Measurements from ENCODE around the gene EFCAB8. TPM values are rescaled to one million over a fixed set of nuclear protein-coding genes. Genes with fewer than 3 reads are reported as not detected.
"Not testable (repeated sequence)": the region's sequence is repeated elsewhere in the genome, so short reads cannot be mapped to it uniquely, and the experiment has no call there.

The EFCAB8 gene
- total RNA-seq, 2 experiments from 2014 or later, result 0.94 to 1.2 TPM

DNA sequence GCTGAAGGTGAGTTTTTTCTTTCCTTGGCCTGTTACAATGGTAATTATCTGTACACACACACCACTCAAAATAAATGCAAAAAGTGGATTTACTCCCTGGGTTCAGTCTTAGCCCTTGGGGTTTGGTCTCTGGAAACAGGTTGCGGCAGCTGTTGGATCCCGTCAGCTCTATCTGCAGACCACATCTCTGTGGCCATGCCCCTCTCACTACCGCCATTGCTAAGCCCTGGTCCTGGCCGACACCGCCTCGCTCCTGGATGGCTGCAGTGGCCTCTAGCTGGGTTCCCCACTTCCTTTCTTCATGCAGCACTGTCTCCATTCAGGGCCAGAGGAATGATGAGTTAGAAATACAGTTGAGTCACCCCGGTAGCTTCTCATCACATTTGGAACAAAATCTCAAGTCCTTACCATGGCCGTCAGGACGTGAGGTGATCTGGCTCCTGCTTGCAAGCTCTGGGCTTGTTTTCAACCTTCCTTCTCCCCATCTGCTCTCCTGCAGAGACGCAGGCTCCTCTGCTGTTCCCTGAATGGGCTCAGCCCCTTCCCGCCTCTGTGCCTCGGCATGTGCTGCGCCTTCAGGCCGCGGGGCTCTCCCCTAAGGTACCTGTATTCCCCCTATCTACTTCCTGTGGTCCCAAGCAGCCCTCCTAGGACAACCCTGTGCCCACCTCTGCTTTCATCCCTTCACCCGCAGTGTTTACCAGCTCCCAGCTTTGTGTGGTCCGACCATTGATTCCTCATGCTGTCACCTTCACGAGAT, 38.0 kb downstream of the EFCAB8 start:
- Mint-ChIP-seq H3K36me3 (ENCODE audit: low read depth) (no peaks in the 10 kb centered on the region), H3K27ac (no peak overlapping the region), H3K9me3 (no peaks in the 10 kb centered on the region), H3K4me1 (peaks cover 2% of the 10 kb centered on the region), H3K27me3 (no peaks in the 10 kb centered on the region), H3K4me3 (no peak overlapping the region)
- POLR2A ChIA-PET, result no interaction called here
- CTCF ChIA-PET, result interaction anchor here (0.6 to 1.1 kb wide), 6 partner anchors 16 to 1198 kb away, joined by 3 to 5 read pairs (median 4); no protein-coding TSS in a partner anchor
- no peak for DNase-seq

DNA sequence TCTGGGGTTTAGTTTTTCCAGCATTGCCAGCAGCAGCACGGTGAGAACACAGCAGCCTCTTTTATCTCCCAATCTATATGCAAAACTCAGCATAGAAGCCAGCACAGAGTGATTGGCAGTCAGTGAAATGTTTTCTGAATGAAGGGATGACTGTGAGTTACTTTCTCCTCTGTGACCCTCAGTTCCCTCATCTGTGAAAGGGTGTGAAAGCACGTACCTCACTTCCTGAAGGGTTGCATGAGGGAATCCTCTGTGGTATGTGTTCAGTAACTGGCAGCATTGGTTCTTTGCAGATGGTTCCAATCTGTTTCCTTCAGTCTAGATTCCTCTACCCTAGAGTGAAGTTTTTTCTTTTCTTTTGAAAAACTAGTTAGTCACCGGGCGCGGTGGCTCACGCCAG, 40.0 kb downstream of the EFCAB8 start:
- no peak overlapping the region for H3K27ac Mint-ChIP-seq
- peaks cover 10% of the 10 kb centered on the region for H3K4me1 Mint-ChIP-seq
- DNase-seq, result no peak
- H3K27me3 Mint-ChIP-seq, result no peaks in the 10 kb centered on the region
- no peaks in the 10 kb centered on the region for H3K9me3 Mint-ChIP-seq
- H3K36me3 Mint-ChIP-seq (ENCODE audit: low read depth), result no peaks in the 10 kb centered on the region
- ChIA-PET CTCF (no interaction called here), POLR2A (no interaction called here)
- no peak overlapping the region for H3K4me3 Mint-ChIP-seq

DNA sequence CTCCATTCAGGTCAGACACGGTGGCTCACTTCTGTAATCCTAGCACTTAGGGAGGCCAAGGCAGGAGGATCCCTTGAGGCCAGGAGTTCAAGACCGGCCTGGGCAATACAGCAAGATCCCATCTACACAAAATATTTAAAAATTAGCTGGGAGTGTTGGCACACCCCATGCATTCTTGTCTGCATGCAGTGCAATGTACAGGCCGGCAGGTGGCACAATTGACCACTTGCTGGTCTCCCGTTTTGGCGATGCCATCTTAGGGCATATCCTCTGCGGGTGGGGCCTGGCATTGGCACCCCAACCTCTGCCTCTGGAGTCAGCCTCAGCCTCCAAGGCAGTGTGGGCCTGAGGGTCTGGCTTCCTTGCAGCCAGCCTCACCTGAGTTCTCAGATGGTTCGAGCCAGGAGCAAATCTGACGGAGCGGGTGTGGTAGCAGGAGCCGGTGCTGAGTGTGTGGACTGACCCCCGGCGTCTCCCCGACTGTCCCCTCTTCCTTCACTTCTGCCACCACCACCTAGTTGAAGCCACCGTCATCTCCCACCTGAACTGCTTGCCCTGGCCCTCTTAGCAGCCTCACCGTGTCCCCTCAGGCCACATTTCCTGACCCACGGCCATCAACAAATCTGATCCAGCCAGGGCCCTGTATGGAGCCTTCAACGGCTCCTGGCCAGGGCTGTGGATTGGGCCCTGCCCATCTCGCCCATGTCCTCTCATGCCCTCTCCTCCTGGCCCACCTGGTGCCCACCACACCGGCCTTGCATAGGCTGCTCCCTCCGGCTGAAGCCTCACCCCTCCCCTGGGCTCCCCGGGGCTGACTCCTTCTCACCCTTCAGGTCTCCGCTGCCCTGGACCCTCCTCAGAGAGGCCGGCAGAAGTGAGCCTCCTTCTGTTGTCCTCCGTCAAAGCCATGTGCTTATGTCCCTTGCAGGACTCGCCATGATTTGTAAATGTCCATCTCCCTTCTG, 44.0 kb downstream of the EFCAB8 start:
- peak; percentile 78 for DNase-seq
- Mint-ChIP-seq H3K27me3 (no peaks in the 10 kb centered on the region), H3K9me3 (no peaks in the 10 kb centered on the region), H3K27ac (peak overlapping the region; percentile 63), H3K4me3 (no peak overlapping the region), H3K4me1 (peaks cover 27% of the 10 kb centered on the region), H3K36me3 (ENCODE audit: low read depth) (no peaks in the 10 kb centered on the region)
- ChIA-PET POLR2A (no interaction called here), CTCF (interaction anchor here (0.6 to 2.0 kb wide), 12 partner anchors 10 to 307 kb away, joined by 3 to 8 read pairs (median 4); partner anchors contain the start of genes BPIFB4 and SUN5)

DNA sequence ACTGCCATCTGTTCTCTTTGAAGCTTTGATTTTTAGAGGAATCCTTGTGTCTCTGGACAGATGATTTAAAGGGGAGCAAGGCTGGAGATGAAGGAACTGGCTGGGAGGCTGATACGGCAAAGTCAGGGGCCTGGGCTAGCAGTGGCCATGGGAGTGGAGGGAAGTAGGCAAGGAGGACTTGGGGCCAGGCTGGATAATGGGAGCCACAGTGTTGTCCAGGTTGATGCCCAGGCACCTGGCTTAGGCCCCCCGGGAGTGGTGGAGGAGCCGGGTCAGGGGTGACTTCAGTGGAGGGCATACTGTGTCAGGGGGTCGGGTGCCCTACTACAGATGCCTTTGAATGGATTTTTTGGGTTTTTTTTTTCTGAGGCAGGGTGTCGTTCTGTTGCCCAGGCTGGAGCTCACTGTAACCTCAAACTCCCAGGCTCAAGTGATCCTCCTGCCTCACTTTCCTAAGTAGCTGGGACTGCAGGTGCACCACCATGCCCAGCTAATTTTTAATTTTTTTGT, 45.0 kb downstream of the EFCAB8 start:
- Mint-ChIP-seq H3K27me3 (no peaks in the 10 kb centered on the region), H3K36me3 (ENCODE audit: low read depth) (no peaks in the 10 kb centered on the region), H3K4me3 (no peak overlapping the region), H3K9me3 (no peaks in the 10 kb centered on the region), H3K27ac (peak overlapping the region; percentile 0), H3K4me1 (peaks cover 25% of the 10 kb centered on the region)
- ChIA-PET POLR2A (interaction anchor here (0.5 kb wide), 1 partner anchor 673 kb away, joined by 3 read pairs; no protein-coding TSS in a partner anchor), CTCF (interaction anchor here (0.7 to 1.8 kb wide), 3 partner anchors 42 to 192 kb away, joined by 3 to 6 read pairs (median 3); no protein-coding TSS in a partner anchor)
- DNase-seq, result no peak

DNA sequence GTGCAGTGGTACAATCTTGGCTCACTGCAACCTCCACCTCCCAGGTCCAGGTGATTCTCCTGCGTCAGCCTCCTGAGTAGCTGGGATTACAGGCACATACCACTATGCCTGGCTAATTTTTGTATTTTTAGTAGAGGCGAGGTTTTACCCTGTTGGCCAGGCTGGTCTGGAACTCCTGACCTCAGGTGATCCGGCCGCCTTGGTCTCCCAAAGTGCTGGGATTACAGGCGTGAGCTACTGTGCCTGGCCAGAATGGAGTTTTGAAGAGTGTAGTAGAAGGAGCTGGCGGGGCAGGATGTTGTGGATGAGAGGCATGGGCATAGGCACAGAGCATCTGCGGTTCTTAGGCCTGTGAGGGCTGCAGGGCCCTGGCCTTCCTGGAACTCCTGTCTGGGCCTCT, 46.0 kb downstream of the EFCAB8 start:
- H3K36me3 Mint-ChIP-seq (ENCODE audit: low read depth); H3K27me3 Mint-ChIP-seq; H3K4me3 Mint-ChIP-seq; H3K9me3 Mint-ChIP-seq; DNase-seq; POLR2A ChIA-PET: not testable (repeated sequence)
- Mint-ChIP-seq H3K27ac (peak overlapping the region; percentile 36), H3K4me1 (peaks cover 25% of the 10 kb centered on the region)
- CTCF ChIA-PET, result interaction anchor here (0.7 to 1.8 kb wide), 5 partner anchors 41 to 191 kb away, joined by 3 to 6 read pairs (median 3); no protein-coding TSS in a partner anchor

DNA sequence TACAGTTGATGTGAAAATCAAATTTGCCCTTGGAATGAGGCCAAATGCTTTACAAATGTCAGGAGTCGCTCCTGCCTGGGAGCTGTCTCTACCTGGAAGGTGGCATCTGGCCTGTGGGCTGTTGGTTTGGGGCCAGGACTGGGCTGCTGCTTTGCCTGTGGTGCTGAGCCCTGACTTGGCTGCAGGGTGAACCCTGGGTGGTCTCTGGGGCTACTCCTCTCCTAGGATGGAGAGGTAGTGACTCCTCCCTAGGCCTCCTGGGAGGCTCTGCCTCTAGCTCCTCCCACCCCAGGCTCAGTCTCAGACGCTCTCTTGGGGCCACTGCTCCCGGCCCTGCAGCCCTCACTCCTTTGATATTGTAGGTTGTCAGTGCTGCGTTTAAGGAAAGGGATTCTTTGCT, 47.5 kb downstream of the EFCAB8 start:
- no peaks in the 10 kb centered on the region for H3K27me3 Mint-ChIP-seq

DNA sequence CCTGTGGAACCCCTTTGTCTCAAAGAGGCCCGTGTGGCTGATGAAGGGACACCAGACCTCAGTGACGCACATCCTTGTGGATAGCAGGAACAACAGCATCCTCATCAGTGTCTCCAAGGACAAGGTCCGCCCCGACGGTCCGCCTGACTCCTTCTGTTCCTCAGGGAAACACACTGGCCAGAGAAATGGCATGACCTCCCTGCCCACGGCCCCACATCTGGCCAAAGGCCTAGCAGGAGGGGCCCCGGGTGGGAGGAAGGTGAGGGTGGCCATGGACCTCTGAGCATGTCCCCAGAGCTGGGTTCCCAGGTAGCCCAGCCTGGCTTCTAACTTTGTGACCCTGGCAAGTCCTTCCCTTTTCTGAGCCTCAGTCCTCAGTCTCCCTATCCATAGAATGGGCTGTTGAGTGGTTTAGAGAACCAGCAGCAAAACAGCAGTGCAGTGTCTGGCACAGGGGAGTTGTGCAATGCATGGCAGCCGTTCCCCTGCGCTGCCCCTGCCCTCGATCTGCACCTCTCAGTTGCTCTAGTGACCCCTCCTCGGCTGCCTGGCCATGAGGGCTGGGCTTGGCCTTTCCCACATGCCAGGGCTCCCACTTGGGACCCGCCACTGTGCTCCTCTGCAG, 48.3 kb downstream of the EFCAB8 start:
- Mint-ChIP-seq H3K36me3 (ENCODE audit: low read depth) (no peaks in the 10 kb centered on the region), H3K4me1 (peaks cover 25% of the 10 kb centered on the region), H3K27me3 (no peaks in the 10 kb centered on the region), H3K9me3 (no peaks in the 10 kb centered on the region), H3K27ac (no peak overlapping the region), H3K4me3 (no peak overlapping the region)
- ChIA-PET POLR2A (no interaction called here), CTCF (no interaction called here)
- DNase-seq, result no peak

More for the DNA sequence above, 47.5 kb downstream of the EFCAB8 start:
- Mint-ChIP-seq H3K36me3 (ENCODE audit: low read depth) (no peaks in the 10 kb centered on the region), H3K27ac (peak overlapping the region; percentile 57), H3K9me3 (no peaks in the 10 kb centered on the region), H3K4me3 (no peak overlapping the region), H3K4me1 (peaks cover 25% of the 10 kb centered on the region)
- DNase-seq, result no peak
- ChIA-PET CTCF (interaction anchor here (1.2 to 1.3 kb wide), 2 partner anchors 99 to 121 kb away, joined by 3 to 5 read pairs; partner anchors contain the start of gene SUN5), POLR2A (interaction anchor here (0.6 kb wide), 1 partner anchor 66 kb away, joined by 3 read pairs; no protein-coding TSS in a partner anchor)

DNA sequence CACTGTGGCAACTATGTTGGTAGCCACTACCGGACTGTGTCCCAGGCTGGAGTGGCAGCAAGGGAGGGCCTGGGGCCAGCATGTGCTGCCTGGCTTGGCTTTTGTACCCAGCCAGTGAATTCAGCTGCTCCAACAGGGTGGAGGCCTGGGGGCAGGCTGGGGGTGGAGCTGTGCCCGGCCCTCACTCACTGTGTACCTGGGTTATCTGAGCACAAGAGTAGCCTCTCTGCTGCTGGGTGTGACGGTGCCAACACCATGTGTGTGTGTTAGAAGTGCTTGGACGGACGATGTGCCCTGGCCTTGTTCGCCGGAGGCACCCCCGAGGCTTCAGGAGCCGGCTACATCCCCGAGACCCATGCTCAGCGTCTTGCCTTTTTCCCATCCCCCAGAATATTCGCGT, 49.2 kb downstream of the EFCAB8 start:
- Mint-ChIP-seq H3K27me3 (no peaks in the 10 kb centered on the region), H3K27ac (no peak overlapping the region), H3K4me3 (no peak overlapping the region), H3K4me1 (peaks cover 21% of the 10 kb centered on the region), H3K36me3 (ENCODE audit: low read depth) (no peaks in the 10 kb centered on the region), H3K9me3 (no peaks in the 10 kb centered on the region)
- ChIA-PET POLR2A (no interaction called here), CTCF (no interaction called here)
- no peak for DNase-seq

DNA sequence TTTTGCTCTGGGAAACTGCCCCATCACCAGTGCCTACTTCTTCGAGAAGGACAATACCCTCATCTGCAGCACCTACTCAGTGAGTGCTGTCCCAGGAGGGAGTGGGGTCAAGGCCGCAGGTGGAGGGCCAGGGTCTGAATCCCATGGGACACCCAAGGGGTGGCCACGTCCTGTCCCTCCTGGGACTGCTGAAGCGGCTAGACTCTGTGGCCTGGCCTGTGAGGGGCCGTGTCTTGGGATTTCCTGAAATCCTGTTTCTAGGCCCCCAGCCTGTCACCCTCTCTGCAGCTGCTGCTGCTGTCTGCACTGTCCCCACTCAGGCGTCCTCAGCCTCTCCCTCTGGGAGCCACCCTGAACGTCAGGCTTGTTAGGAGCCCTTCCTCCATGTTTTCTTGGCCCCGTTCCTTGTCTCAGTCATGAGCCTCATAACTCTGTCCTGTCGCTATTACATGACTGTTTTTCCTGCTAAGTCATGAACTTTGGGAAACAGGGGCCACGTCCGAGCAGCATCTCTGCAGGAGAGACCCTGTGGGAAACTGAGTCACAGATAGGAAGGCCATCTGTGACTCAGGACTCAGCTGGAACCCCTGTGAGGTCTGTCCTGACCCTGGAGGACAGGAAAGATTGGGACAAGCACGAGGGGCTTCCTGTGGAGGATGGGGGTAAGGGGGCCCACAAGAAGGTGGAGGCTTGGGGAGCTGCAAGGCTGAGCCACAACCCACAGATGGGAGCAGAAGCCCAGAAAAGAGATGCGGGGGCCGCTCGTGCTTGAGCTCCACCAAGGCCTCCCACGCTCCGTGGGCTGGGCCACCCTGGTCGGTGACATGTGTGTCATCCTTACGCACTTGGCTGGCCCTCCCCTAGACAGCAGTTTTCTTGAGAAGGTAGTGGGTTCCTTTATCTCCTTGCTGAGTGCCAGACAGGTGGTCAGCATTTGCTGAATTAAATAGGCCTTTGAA, 49.9 kb downstream of the EFCAB8 start:
- H3K36me3 Mint-ChIP-seq (ENCODE audit: low read depth), result no peaks in the 10 kb centered on the region
- peaks cover 3% of the 10 kb centered on the region for H3K9me3 Mint-ChIP-seq
- no peak overlapping the region for H3K4me3 Mint-ChIP-seq
- H3K27ac Mint-ChIP-seq, result no peak overlapping the region
- H3K27me3 Mint-ChIP-seq, result no peaks in the 10 kb centered on the region
- ChIA-PET CTCF (no interaction called here), POLR2A (no interaction called here)
- no peak for DNase-seq
- peaks cover 17% of the 10 kb centered on the region for H3K4me1 Mint-ChIP-seq

DNA sequence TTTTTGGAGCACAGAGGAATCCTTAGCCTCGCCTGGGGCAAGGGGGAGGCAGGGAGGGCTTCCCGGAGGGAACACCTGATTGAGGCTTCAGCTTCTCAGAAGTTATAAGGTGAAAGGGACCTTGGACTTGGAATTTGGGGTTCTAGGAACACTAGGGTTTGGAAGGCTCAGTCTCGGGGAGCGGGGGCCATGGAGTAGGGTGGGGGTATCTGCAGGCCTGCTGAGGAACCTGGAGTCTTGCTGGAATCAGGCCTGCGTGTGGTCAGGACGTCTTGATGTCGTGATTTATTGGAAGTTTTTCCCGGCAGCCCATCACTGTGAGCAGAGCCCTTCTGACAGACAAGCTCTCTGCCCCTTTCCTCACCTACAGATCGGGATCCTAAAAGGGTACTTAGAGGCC, 50.7 kb downstream of the EFCAB8 start:
- H3K9me3 Mint-ChIP-seq, result peaks cover 7% of the 10 kb centered on the region
- POLR2A ChIA-PET, result interaction anchor here (0.5 kb wide), 1 partner anchor 95 kb away, joined by 3 read pairs; no protein-coding TSS in a partner anchor
- H3K27me3 Mint-ChIP-seq, result no peaks in the 10 kb centered on the region
- CTCF ChIA-PET, result no interaction called here
- no peak overlapping the region for H3K4me3 Mint-ChIP-seq
- H3K27ac Mint-ChIP-seq, result no peak overlapping the region
- no peaks in the 10 kb centered on the region for H3K36me3 Mint-ChIP-seq (ENCODE audit: low read depth)
- H3K4me1 Mint-ChIP-seq, result peaks cover 17% of the 10 kb centered on the region
- no peak for DNase-seq

DNA sequence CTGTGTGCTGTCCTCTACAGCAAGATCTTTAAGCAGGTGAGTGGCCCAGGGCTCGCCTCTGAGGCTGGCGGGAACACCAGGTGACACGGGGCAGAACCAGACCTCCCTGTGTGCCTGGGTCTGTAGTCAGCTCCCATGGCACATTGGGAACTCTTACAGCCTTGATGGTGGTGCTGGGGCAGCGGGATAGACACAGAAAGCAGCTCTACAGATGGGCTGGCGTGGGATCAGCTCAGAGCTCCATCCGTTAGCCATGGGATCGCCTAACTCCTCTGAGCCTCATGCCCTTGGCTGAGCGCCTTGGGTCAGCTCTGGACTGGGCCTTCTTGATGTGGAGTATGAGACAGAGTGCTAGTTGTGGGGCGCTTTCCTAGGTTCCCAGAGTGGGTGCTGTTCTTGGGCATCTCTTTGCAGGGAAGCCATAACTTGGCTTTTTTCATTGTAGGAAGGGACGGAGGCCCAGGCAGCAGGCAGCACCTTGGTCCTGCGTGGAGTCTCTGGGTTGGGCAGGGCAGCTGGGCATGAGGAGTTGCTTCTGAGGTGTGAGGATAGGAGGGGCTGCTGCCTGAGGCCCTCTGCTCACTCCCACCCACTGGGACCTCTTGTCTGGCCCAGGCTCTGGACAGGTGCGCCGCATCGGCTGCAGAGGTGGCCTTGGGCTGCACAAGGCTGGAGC, 51.3 kb downstream of the EFCAB8 start:
- Mint-ChIP-seq H3K9me3 (peaks cover 8% of the 10 kb centered on the region), H3K4me1 (peaks cover 12% of the 10 kb centered on the region), H3K36me3 (ENCODE audit: low read depth) (peaks cover under 1% of the 10 kb centered on the region), H3K27me3 (no peaks in the 10 kb centered on the region), H3K27ac (peak overlapping the region; percentile 41), H3K4me3 (no peak overlapping the region)
- ChIA-PET POLR2A (interaction anchor here (0.5 kb wide), 1 partner anchor 95 kb away, joined by 3 read pairs; no protein-coding TSS in a partner anchor), CTCF (interaction anchor here (0.6 kb wide), 2 partner anchors 71 to 278 kb away, joined by 3 to 7 read pairs; no protein-coding TSS in a partner anchor)
- no peak for DNase-seq

All from activated CD4-positive, alpha-beta T cell treated with anti-CD3 and anti-CD28 coated beads, Interleukin-2, amount 10 ng/mL, durations not matched to agents 7 days and 5 days (primary cell).